ENCODE results near the gene MAN2B2. TPM values are rescaled to one million over a fixed set of nuclear protein-coding genes. Genes with fewer than 3 reads are reported as not detected.

Gene MAN2B2
- total RNA-seq, result 13.9 and 14.0 TPM in 2 replicates

DNA sequence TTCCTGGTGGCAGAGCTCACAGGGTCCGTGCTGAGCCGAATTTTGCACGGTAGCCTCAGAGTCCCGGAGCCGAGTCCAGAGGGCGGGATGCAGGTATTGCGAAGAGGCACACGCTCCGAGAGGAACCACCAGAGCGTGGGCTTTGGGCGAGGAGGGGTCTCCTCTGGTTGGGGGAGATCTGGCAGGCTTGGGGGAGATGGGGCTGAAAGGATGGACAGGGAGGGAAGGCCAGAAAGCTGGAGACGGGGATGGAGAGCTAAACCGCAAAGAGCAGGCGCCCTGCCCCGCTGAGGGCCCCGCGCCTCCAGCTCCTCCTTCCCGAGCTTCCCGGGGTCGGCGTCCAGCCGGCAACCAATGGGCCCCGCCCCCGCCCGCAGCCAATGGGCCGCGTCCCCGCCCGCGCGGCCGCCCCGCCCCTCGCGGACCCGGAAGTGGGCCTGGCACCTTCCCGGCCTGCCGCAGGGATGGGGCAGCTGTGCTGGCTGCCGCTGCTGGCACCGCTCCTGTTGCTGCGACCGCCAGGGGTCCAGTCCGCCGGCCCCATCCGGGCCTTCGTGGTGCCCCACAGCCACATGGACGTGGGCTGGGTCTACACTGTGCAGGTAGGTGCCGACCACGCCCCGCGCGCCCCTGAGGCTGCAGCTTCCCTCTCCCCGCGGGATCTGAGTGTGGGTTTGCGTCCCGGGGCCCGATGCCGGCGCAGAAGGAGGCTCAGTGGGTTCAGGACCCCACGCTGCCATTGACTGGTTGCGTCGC lies at the start of gene MAN2B2:
Gene MAN2B2 (plus strand): TSS at position 443 of the 756 bp plus-strand sequence. CDS start 22 bp downstream, at position 465.
- H3K4me3 Mint-ChIP-seq, result peak within 1 kb of the TSS; percentile 87
- no peaks in the 10 kb centered on the region for H3K9me3 Mint-ChIP-seq
- H3K27me3 Mint-ChIP-seq (ENCODE audit: insufficient read depth), result peaks cover 5% of the 10 kb centered on the region
- no peaks in the 10 kb centered on the region for H3K4me1 Mint-ChIP-seq (ENCODE audit: low read depth)
- peak; percentile 83 for DNase-seq (ENCODE audit: low spot score)
- H3K27ac Mint-ChIP-seq, result peak within 1 kb of the TSS; percentile 71
- H3K36me3 Mint-ChIP-seq (ENCODE audit: low read depth), result peaks cover 12% of the 10 kb centered on the region
- intact Hi-C loops (cut with micrococcal nuclease), result loop anchor here (1.0 to 10.0 kb wide), 8 partner anchors 29 to 1870 kb away; partner anchors contain the start of genes ABLIM2, ACOX3, MRFAP1 and MRFAP1L1

DNA sequence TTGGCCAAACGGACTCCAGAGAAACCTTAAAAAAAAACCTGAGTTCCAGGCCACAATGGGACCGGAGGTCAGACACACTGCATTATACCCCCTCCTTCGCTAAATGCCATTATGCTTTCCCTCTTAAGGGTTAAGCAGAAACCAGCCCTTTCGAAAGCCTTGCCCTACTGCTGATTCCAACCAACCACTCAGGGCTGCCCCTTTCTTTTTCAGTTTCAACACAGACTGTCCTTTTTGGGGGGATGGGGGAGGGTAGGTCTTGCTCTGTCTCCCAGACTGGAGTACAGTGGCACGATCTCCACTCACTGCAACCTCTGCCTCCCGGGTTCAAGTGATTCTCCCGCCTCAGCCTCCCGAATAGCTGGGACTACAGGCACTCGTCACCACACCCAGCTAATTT lies 49.5 kb upstream of the MAN2B2 start:
- Mint-ChIP-seq H3K4me3 (no peak overlapping the region), H3K4me1 (ENCODE audit: low read depth) (no peaks in the 10 kb centered on the region)
- intact Hi-C loops (cut with micrococcal nuclease), result no loop called here

DNA sequence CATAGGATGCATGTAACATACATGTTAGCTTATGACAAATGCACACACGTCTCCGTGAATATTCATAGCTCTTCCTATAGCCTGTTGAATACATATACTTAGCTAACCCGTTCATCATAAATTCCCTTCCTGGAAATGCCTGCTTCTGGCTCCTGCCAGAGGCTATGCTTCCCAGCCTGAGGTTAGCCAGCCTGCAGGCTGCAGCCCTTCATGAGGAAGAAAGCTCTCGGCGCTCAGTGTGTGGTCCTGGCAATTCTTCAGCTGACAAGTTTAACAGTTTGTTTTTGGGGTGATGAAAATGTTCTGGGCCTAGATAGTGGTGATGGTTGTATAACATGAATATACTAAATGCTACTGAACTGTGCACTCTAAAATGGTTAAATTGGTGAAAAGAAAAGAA lies 48.8 kb upstream of the MAN2B2 start:
- Mint-ChIP-seq H3K4me1 (ENCODE audit: low read depth) (no peaks in the 10 kb centered on the region), H3K27ac (no peak overlapping the region), H3K4me3 (no peak overlapping the region), H3K27me3 (ENCODE audit: insufficient read depth) (peaks cover 2% of the 10 kb centered on the region), H3K36me3 (ENCODE audit: low read depth) (no peaks in the 10 kb centered on the region), H3K9me3 (no peaks in the 10 kb centered on the region)
- DNase-seq (ENCODE audit: low spot score), result no peak
- intact Hi-C loops (cut with micrococcal nuclease), result no loop called here

More for the DNA sequence above, 49.5 kb upstream of the MAN2B2 start:
- Mint-ChIP-seq H3K27me3 (ENCODE audit: insufficient read depth) (peaks cover 2% of the 10 kb centered on the region), H3K9me3 (no peaks in the 10 kb centered on the region), H3K36me3 (ENCODE audit: low read depth) (no peaks in the 10 kb centered on the region), H3K27ac (no peak overlapping the region)
- no peak for DNase-seq (ENCODE audit: low spot score)

DNA sequence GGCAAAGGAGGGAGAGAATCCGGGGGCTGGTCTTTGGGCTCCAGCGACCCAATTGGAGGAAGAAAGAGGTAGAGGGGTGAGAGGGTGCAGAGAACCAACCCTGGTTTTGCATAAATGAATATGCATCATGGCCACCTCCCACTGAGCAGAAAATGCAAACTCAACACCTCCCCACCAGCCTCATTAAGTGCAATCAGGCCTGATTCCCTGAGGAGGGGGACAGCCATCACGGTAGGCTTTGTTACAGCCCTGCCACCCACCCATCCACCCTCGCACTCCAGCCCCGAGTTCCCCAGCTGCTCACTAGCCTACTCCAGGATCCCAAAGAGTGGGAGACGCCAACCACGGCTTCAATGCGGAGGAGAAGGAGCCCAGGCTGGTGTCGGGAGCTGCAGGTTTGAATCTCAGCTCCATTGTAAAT lies 48.3 kb upstream of the MAN2B2 start:
- DNase-seq (ENCODE audit: low spot score), result no peak

DNA sequence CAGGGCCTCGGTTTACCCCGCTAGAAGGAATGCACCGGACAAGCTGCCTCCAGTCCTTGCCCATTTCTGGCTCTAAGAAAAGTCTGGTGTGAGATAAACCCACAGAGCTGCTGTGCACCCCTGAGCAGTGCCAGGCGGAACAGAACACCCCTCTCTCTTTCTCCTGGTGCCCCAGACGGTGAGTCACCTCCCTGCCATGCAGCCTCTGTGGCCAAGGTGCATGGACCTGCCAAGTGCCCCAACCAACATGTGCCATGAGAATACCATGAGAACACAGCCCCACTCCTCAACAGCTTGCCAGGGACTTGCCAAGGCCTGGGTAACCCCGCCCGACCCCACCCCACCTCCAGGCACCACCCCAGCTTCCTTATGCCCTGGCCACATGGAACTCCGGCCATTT lies 47.7 kb upstream of the MAN2B2 start:
- no peaks in the 10 kb centered on the region for H3K9me3 Mint-ChIP-seq
- no peaks in the 10 kb centered on the region for H3K4me1 Mint-ChIP-seq (ENCODE audit: low read depth)
- H3K27ac Mint-ChIP-seq, result no peak overlapping the region
- intact Hi-C loops (cut with micrococcal nuclease), result no loop called here
- no peak for DNase-seq (ENCODE audit: low spot score)
- H3K4me3 Mint-ChIP-seq, result no peak overlapping the region
- H3K36me3 Mint-ChIP-seq (ENCODE audit: low read depth), result no peaks in the 10 kb centered on the region
- peaks cover 2% of the 10 kb centered on the region for H3K27me3 Mint-ChIP-seq (ENCODE audit: insufficient read depth)

More for the DNA sequence above, 48.3 kb upstream of the MAN2B2 start:
- Mint-ChIP-seq H3K36me3 (ENCODE audit: low read depth) (no peaks in the 10 kb centered on the region), H3K27me3 (ENCODE audit: insufficient read depth) (peaks cover 2% of the 10 kb centered on the region), H3K4me1 (ENCODE audit: low read depth) (no peaks in the 10 kb centered on the region), H3K9me3 (no peaks in the 10 kb centered on the region), H3K27ac (no peak overlapping the region), H3K4me3 (no peak overlapping the region)
- intact Hi-C loops (cut with micrococcal nuclease), result no loop called here

DNA sequence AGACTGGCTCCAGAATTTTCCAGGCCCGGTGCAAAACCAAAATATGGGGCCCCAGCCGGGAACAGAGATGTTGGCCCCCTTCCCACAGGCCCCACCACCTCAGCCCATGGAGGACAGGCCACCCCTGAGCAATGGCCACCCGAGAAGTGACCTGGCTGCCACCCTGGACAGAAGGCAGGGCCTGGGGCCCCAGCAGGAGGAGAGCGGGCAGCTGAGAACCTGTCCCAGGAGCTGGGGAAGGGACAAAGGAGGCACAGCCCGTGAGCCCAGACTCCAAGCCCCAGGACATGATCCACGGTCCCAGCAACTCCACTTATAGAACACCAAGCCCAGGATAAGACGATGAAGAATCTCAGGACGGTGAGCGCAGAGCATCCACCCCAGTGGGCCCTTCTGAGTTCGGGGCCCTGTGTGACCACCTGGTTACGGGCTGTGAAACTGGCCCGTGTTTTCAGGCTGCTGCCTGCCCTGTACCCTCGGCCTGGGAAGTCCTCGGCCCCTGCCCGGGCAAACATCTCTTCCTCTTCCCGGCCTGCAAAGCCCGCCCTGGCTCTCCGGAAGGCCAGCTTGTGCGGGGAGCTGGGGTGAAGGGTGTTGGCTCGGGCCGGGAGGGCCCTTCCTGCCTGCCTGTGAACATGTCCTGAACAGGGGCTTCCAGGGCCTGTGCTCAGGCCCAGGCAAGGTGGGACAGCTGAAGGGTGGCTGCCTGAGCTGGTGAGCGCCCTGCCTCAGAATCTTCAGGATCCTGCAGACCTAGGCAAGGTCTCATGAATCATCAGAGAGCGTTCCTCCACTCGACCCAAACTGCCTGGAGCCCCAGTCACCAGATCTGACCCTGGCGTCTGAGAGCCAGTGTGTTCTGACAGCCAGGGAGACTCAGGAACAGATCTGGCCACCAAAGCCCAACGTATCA lies 47.0 kb upstream of the MAN2B2 start:
- no peak overlapping the region for H3K4me3 Mint-ChIP-seq
- H3K9me3 Mint-ChIP-seq, result no peaks in the 10 kb centered on the region
- peaks cover 2% of the 10 kb centered on the region for H3K27me3 Mint-ChIP-seq (ENCODE audit: insufficient read depth)
- no peaks in the 10 kb centered on the region for H3K36me3 Mint-ChIP-seq (ENCODE audit: low read depth)
- intact Hi-C loops (cut with micrococcal nuclease), result no loop called here
- no peak overlapping the region for H3K27ac Mint-ChIP-seq
- DNase-seq (ENCODE audit: low spot score), result no peak
- no peaks in the 10 kb centered on the region for H3K4me1 Mint-ChIP-seq (ENCODE audit: low read depth)

DNA sequence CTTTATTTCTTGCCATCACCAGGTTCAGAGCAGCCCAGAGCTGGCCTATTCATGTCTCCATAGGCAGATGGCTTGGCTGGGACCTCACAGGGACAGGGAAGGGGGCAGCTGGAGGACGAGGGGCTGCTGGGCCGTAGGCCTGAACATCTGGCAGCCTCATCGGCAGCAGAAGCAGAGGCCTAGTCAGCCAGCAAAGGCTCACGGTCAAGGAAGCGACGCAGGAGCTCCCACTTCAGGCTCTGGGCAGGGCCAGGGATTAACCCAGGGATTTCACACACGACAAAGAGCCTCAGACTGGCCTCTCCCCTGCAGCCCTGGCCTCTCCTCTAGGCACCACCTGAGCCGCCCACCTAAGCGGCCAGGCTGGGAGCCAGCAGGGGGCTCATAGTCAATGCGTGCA lies 46.0 kb upstream of the MAN2B2 start:
- DNase-seq (ENCODE audit: low spot score), result no peak
- Mint-ChIP-seq H3K27ac (no peak overlapping the region), H3K27me3 (ENCODE audit: insufficient read depth) (peaks cover 2% of the 10 kb centered on the region), H3K4me3 (no peak overlapping the region), H3K4me1 (ENCODE audit: low read depth) (no peaks in the 10 kb centered on the region), H3K36me3 (ENCODE audit: low read depth) (no peaks in the 10 kb centered on the region), H3K9me3 (no peaks in the 10 kb centered on the region)
- intact Hi-C loops (cut with micrococcal nuclease), result no loop called here

DNA sequence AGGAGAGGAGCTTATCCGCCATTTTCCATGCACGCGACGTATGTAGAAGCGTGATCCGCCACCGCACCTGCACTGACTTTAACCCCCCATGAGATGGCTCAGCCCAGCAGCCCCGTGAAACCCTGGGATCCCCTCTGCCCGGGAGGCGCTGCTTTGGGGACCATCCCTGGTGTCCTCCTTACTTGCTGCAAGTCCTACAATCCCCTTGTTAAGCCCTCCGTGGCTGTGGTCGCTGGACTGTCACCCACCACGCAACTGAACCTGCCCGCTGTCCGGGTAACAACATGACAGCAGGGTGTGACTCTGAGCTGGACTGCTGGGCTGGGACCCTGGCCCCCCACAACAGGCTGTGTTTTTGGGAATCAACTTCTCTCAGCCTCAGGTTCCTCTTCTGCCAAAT lies 44.7 kb upstream of the MAN2B2 start:
- H3K27me3 Mint-ChIP-seq (ENCODE audit: insufficient read depth), result peaks cover 2% of the 10 kb centered on the region
- H3K4me1 Mint-ChIP-seq (ENCODE audit: low read depth), result no peaks in the 10 kb centered on the region
- intact Hi-C loops (cut with micrococcal nuclease), result no loop called here
- no peak overlapping the region for H3K27ac Mint-ChIP-seq
- no peaks in the 10 kb centered on the region for H3K36me3 Mint-ChIP-seq (ENCODE audit: low read depth)
- no peak overlapping the region for H3K4me3 Mint-ChIP-seq
- DNase-seq (ENCODE audit: low spot score), result no peak
- H3K9me3 Mint-ChIP-seq, result no peaks in the 10 kb centered on the region

DNA sequence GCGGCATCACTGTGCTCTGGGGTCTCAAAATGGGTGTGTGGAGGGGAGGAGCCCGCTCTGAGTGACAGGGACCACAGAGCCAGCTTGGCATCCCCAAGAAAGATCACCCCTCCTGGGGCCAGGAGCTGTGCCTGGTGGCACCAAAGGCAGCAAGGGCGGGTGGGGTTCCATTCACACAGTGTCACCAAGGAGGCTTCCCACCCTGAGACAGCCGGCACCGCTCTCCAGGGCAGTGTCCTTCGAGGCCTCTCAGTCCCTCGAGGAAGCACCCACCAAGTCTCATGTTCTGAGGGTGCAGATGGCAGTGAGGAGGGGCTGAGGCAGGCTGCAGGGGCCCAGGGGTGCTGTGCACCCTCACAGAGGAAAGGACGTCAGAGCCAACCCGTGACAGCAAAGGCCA lies 44.0 kb upstream of the MAN2B2 start:
- intact Hi-C loops (cut with micrococcal nuclease), result no loop called here

DNA sequence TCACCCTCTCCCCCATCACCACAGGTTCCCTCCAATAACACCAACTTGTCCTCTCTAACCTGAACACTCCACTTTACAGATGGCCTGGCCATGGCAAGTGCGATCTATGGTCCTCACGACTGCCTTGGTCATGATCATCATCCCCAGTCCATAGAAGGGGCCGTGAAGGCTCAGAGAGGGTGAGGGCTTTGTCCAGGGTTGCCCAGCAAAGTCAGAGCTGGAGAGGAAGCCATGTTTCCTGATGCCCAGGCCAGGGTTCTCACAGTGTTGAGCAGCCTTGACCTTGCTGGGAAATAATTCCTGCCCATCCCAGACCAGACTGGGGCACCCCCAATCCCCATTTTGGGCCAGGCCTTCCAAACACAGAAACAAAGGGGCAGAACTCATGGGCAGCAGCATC lies 42.9 kb upstream of the MAN2B2 start:
- Mint-ChIP-seq H3K27me3 (ENCODE audit: insufficient read depth) (peaks cover 2% of the 10 kb centered on the region), H3K9me3 (no peaks in the 10 kb centered on the region), H3K36me3 (ENCODE audit: low read depth) (no peaks in the 10 kb centered on the region), H3K4me1 (ENCODE audit: low read depth) (no peaks in the 10 kb centered on the region), H3K4me3 (no peak overlapping the region), H3K27ac (no peak overlapping the region)
- no peak for DNase-seq (ENCODE audit: low spot score)
- intact Hi-C loops (cut with micrococcal nuclease), result no loop called here

More for the DNA sequence above, 44.0 kb upstream of the MAN2B2 start:
- DNase-seq (ENCODE audit: low spot score), result no peak
- Mint-ChIP-seq H3K27me3 (ENCODE audit: insufficient read depth) (peaks cover 2% of the 10 kb centered on the region), H3K4me1 (ENCODE audit: low read depth) (no peaks in the 10 kb centered on the region), H3K9me3 (no peaks in the 10 kb centered on the region), H3K36me3 (ENCODE audit: low read depth) (no peaks in the 10 kb centered on the region), H3K27ac (no peak overlapping the region), H3K4me3 (no peak overlapping the region)

DNA sequence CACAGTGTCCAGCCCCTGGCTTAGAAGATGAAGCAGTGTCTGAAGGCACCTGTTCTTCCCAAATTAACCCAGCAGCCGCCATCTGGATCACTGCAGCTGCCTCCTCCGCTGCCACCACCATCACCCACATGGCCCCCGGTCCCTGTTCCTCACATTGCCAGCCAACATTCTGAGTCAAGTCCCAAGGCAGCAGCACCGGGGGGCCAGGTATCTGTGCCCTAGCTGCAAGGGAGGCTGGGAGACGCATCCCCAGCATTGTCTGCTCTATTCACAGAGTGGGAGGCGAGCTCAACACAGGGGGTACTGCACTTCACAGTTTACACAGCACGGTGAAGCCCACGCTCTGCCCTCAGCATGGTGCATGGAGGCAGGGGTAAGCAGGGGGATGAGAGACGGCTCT lies 42.3 kb upstream of the MAN2B2 start:
- DNase-seq (ENCODE audit: low spot score), result no peak
- H3K4me1 Mint-ChIP-seq (ENCODE audit: low read depth), result no peaks in the 10 kb centered on the region
- no peak overlapping the region for H3K27ac Mint-ChIP-seq
- no peaks in the 10 kb centered on the region for H3K27me3 Mint-ChIP-seq (ENCODE audit: insufficient read depth)
- intact Hi-C loops (cut with micrococcal nuclease), result no loop called here
- no peaks in the 10 kb centered on the region for H3K9me3 Mint-ChIP-seq
- H3K36me3 Mint-ChIP-seq (ENCODE audit: low read depth), result no peaks in the 10 kb centered on the region
- H3K4me3 Mint-ChIP-seq, result no peak overlapping the region

DNA sequence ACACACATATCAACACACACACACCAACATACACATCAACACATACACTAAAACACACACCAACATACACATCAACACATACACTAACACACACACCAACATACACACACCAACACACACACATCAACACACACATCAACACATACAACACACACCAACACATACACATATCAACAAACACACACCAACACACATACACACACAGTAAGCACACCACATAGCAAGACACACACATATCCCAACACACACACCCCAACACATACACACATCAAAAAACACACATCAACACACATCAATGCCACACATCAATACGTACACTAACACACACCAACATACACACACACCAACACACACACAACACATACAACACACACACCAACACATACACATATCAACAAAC lies 40.9 kb upstream of the MAN2B2 start:
- Mint-ChIP-seq H3K4me1 (ENCODE audit: low read depth) (no peaks in the 10 kb centered on the region), H3K27me3 (ENCODE audit: insufficient read depth) (no peaks in the 10 kb centered on the region), H3K27ac (no peak overlapping the region), H3K9me3 (no peaks in the 10 kb centered on the region), H3K36me3 (ENCODE audit: low read depth) (no peaks in the 10 kb centered on the region), H3K4me3 (no peak overlapping the region)
- no peak for DNase-seq (ENCODE audit: low spot score)
- intact Hi-C loops (cut with micrococcal nuclease), result no loop called here

Data from activated T-helper 1 cell treated with anti-CD3 and anti-CD28 coated beads, Interleukin-12 subunit alpha, Interleukin-12 subunit beta, Interleukin-2, Interleukin-4 antibody, amounts not matched to agents 30 ng/mL and 10 ng/mL and 1 ng/mL, durations not matched to agents 14 hours and 24 hours and 36 hours (primary cell).